HG02678 (cell line): ENCODE data around the gene TBX4.
"Not testable (repeated sequence)": the region's sequence is repeated elsewhere in the genome, so short reads cannot be mapped to it uniquely, and the experiment has no call there.

ENCODE experiments used
- ATAC-seq: cut with Tn5 transposase; IDR thresholded peaks from one replicate; pipeline ENCODE4 v1.9.1; 2021; ENCODE audit warnings: mild to moderate bottlenecking, moderate library complexity; ENCODE audit not compliant: unreplicated experiment

Gene TBX4

DNA sequence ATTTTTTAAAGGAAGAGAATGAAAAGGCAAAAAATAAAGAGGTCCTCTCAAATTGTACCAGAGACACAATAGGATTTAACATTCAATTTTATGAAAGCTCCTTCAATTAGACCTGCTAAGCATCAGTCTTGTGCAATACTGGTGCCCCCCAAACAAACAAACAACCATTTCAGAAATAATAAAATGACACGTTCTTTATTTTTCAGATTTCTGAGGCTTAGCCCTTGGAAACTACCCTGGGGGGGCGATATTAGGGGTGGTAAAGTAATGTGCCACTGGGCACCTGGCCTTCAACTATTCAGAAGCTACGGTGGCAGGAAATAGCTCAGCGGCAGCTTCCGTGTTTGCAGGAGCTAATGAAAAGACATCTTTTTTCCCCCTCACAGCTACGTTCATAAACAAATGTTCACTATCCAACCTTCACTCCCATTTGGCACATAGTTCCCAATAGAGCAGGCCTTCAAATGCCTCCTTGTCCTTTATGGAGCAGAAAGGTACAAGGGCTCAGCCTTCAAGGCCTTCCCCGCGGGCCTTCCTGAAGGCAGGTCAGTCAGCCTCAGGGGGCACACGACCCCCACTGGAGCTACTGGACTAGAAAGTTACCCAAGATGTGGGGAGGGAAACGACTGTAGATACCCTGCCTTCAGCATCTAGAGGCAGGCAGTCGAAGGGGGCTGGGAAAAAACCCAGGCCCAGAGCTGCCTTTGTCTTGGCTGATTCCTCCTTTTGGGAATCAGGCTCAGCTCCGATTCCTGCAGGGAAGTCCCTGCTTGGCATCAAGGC, 44.1 kb downstream of the TBX4 start:
- no peak for ATAC-seq

DNA sequence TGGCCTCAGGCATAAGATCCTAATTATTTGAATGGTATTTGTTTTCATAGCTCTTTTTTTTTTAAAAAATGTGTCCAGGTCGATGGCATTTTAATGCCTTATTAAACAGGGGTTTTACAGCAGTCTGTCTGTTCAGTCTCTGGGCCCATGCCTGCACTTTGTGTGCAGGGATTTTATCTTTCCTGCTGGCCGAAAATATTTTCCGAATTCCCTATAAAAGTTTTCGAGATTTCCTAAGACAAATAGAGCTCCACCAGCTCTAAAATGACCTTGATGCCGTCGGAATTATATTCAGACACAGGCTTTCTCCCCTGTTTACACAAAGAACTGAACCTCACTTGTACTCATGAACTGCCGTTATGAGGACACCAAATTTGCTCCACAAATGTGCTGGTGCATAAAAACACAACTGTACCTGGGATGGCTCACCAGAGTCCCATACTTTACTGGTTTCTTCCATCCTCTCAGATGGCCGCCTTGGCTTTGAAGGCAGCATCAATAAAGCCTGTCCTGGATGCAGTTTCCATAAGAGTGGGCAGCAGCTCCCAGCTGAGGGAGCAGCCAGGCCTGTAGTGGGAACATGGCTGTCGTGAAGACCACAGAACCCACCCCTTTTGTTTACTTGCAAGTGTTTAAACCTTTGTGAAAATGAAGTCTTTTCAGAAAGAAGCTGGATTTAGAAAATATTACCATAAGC, 44.9 kb downstream of the TBX4 start:
- ATAC-seq = no peak

DNA sequence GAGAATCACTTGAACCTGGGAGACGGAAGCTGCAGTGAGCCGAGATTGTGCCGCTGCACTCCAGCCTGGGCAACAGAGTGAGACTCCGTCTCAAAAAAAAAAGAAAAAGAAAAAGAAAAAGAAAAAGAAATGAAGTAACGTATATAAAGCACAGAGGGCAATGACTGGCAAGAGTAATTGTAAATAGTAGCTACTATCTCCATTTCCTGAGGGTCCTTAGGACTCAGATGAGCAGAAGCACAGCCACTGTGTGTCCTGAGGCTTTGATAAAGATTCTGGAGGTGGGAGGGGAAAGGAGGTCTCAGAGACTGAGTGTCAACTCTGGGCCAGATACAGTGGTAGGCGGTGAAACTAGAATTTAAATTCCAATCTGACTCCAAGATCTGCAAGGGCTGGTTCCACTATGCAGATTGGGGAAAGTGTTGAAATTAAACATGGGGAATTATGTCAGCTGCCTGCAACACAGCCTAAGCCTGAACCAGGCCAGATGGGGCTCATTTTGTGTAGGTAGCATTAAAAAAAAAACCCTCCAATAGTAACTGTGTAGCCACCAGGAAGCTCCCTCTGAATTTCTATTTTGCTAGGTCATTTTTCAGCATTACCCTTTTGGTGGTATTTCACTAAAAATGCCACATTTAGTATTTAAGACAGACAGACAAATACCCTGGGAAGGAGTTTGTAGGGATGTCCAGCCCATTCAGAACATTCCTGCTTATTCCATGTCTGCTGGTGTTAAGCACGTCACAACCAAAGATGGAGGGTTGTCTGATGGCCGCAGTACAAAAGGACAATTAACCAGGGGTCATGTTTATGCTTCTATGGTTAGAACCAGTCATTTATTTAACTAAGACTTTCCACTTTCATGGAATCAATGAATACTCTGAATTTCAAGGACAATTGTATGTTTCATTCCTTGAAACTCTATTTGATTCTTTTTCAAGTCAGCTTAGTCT, 46.1 kb downstream of the TBX4 start:
- no peak for ATAC-seq

DNA sequence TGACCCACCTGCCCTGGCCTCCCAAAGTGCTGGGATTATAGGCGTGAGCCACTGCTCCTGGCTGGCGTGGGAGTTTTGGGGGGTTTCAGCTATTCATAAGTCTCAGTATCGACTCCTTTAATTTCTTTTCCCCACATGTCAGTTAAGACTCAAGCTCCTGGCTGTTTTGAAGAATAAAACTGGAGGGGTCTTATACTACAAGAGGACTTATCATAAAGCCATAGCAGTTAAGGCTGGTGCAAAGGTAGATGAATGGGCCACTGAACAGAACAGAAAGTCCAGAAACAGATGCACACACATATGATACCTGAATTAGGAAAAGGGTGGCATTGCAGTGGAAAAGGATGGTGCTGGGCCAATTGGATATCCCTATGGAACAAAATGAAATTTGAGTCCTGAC, 47.4 kb downstream of the TBX4 start:
- ATAC-seq = no peak

DNA sequence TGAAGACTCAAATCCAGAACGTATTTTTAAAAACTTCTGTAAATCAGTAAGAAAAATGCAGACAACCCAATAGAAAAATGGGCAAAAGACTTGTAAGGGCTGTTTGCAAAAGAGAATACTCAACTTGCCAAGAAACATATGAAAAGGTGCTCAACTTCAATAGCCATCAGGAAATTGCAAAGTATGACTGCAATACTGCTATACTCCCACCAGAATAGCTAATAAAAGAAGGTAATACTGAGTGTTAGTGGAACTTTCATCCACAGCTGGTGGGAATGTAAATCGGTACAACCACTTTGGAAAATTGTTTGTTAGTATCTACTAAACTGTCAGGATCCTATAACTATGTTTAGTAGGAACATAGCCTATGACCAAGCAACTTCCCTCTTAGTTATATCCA, 48.1 kb downstream of the TBX4 start:
- ATAC-seq = no peak

DNA sequence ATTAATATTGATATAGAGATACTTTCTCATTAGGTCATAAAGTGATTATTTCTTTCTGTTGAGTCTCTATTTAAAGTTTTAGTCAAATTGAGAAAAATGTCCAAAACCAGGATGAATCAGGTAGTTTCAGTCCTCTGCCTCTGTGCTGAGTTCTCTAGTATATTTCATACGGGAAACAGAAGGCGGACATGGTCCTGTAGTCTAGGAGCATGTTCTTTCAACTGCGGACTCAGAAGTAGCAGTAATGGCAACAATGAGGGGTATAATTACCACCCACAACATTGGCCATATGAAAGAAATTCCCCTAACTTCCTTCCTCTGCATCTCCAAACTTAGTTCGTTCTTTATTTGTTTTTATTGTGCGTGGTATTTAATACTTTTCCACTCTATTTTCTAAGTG, 50.1 kb downstream of the TBX4 start:
- no peak for ATAC-seq

DNA sequence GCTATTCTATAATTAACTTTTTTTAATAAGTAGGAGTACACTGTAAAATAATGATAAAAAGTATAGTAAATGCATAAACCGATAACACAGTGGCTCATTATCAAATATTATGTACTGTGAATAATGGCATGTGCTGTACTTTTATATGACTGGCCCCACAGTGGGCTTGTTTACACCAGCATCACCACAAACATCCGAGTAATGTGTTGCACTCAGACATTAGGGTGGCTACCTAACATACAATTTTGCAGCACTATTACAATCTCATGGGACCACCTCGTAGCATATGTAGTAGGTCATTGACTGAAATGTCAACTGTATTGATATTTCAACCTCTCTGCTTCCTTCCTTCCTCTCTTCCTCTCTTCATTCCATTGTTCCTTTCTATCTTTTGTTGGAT, 51.7 kb downstream of the TBX4 start:
- no peak for ATAC-seq

DNA sequence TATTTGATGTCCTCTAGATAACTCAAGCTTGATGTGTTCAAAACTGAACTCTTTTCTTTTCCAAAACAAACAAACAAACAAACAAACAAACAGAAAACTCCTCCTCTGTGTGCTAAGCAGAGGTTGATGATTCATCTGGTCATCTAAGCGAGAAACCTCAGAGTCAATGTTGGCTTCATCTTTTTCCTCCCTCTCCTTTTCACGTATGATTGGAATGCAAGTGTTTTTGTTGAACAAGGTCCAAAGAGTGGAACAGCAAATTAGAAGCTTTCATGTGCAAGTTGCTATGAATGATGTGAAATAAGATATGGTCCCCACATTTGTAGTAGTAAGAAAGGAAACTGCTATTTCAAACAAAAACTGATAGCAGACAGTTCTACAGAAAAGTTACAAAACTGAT, 52.5 kb downstream of the TBX4 start:
- no peak for ATAC-seq

DNA sequence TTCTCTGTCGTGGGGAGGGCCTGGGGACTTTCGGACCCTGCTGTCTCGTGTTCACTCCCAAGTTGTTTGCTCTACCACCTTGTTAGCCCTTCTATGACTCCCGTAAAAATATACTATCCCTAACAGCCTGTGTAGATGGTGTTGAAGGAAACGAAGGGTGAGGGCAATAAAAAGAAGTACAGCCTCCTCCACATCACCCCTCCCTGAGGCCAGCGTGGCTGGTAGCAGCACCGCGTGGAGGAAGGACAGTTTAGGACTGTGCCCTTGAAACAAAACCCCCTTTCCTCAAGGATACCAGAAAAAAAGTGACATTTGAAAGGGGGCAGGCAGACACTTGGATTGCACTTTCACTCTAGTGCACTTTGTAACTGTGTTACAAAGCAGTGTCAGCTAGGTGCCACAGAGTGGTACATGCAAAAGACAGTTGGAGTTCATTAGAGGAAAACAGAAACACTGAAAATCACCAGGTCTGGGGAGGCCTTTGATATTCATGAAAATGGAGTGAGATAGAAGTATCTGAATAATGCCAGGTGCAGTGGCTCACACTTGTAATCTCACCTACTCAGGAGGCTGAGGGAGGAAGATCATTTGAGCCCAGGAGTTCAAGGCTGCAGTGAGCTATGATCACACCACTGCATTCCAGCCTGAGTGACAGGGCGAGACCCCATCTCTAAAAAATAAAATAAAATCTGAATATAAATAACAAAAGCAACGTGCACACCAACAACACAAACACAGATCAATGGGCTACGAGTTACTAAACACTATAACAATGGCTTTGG, 53.8 kb downstream of the TBX4 start:
- no peak for ATAC-seq

DNA sequence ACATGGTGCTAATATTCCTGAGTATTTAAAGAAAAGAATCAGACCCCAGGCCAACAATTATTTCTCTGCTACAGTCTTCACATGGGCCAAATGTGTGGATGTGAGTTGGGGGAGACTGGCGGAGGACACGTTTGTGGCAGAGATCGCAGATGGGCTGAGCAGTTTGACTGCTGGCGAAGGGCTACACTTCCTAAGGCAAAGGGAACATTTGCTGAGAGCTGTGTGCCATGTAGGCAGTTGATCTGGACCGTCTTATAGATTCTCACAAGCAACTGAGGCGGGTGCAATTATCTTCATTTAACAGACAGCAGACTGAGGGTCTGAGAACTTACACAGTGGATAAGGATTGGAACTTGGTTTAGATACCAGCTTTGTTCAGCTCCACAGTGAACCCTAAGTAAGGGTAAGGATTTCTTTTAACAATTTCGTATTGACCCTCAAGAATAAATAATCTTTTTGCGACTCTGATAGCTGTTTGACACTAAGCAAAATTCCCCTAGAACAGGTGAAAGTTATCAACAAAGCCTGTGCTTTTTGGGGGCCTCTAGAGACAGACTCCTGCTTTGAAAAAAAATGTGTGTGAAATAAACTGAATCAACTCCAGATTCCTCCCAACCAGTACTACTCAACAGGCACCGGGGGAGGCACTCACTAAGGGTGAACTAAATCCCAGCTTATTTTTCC, 55.3 kb downstream of the TBX4 start:
- ATAC-seq = no peak

DNA sequence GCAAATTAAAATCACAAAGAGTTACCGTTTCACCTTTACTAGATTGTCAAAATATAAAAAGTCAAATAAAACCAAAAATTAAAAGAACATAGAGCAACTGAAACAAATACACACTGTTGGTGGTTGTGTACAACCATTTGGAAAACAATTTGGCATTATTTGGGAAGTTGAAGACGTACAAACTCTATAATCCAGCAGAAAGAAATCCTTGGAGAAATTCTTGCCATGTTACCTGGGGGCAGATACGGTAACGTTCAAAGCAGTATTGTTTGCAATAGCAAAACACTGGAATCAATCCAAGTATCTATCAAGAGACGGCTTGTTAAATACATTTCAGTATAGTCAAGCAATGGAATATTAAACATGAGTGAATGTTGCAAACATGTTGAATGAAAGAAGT, 56.7 kb downstream of the TBX4 start:
- no peak for ATAC-seq

DNA sequence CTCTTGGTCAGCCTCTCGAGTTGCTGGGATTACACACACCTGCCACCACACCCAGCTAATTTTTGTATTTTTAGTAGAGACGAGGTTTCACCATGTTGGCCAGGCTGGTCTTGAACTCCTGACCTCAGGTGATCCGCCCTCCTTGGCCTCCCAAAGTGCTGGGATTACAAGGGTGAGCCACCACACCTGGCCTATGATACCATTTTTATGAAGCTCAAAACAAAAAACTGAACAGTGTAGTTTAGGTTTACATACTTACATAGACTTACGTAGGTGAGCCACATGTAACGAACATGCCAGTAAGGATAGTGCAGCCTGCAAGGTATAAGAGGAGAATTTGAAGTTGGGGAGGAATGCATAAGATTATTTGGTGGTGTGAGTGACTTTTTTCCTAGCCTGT, 57.2 kb downstream of the TBX4 start:
- ATAC-seq = not testable (repeated sequence)

DNA sequence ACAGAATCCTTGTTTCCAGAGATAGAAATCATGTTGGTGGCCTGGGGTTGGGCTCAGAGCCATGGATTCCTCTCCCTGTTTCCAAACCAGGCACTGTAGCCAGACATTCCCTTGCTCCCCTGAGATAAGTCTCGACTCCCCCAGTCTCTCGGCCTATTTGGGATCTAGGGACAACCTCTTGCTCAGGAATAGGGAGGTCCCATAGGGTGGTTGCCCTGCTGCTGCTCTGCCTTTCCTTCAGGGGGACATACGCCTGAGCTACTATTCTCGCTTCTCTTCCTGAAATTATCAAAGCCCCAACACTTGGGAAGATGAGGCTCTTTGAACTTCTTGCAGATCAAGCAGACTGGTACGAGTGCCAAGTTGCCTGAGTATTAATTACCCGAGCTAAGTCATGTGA, 58.0 kb downstream of the TBX4 start:
- ATAC-seq = no peak

DNA sequence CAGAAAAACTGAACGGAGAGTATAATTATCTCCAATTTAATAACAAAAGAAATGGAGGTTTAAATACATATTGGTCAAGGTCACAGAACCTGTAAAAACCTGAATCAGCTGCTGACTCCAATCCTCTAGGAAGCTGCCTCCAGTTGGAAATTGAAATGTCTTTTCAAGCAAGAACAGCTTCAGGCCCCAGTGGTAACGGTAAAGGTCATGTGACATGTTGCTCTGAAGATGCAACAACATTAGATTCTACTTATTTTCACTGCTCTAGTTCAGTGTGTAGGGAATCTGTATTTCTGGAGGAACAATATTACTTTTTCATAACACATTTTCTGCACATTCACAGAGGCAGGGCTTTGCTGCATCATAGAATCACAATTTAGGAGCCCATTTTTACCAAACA, 58.8 kb downstream of the TBX4 start:
- no peak for ATAC-seq

DNA sequence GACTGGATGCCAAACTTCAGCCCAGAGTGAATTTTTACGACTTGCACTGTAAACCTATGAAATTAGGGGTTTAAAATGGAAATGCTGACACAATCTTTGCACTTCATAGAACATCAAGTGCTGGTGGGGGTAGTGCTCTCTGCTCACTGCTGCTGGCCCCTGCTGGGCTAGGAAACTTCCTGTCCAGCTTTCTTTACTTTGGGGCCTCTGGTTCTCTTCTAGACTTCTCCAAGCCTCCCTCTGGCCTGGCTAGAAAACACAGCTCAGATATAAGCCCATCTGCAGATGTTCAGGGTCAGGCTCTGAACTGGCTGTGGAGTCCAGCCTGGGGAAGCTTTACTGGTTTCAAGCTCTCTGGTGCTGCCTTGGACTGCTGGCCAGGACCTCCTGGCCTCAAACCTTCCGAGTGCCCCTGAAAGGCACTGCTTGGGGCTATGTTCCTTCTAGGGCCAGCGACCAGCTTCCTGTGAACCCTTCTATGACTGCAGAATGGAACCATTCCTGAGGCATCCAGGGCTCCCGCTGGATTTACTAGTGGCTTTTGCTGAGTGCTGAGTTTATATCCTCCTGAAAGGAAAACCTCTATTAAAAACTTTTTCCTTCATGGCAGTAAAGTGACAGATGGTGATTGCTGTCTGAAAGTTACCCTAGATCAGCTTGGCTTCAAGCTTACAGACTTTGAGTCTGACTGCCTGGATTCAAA, 59.4 kb downstream of the TBX4 start:
- no peak for ATAC-seq

DNA sequence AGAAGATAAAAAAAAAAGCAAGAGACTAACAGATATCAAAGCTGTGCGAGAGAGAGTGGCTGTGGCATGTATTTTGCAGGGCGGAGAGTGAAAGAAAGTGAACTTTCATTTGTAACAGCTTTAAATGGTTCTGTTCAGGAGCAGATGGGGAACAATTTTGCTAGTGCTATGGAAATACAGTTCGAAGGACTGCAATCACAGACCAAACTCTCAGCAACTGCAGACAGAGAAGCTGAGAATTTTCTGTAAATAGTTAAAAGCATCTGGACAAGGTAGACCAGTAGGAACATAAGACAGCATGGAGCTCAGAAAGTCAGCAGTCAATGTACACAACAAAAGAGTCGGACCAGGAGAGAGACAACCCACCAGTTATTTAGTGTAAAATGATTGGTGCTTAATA, 62.3 kb downstream of the TBX4 start:
- ATAC-seq = no peak

DNA sequence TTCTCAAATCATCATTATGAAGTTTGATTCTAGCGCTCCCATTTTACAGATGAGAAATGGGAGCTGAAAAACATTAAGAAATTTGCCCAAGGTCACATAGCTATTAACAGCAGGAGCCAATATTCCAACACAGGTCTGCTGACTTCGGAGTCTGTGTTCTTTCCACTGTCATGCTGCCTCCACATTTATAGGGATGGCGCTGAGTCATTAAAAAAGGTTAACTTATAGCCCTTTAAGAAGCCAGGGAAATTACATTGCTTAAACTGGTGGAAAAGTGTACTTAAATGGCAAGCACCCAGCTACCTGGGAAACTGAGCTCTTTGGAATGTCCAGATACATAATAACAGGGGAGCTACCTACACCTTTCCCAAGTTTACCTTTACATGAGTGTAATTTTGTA, 65.0 kb downstream of the TBX4 start:
- ATAC-seq = no peak

DNA sequence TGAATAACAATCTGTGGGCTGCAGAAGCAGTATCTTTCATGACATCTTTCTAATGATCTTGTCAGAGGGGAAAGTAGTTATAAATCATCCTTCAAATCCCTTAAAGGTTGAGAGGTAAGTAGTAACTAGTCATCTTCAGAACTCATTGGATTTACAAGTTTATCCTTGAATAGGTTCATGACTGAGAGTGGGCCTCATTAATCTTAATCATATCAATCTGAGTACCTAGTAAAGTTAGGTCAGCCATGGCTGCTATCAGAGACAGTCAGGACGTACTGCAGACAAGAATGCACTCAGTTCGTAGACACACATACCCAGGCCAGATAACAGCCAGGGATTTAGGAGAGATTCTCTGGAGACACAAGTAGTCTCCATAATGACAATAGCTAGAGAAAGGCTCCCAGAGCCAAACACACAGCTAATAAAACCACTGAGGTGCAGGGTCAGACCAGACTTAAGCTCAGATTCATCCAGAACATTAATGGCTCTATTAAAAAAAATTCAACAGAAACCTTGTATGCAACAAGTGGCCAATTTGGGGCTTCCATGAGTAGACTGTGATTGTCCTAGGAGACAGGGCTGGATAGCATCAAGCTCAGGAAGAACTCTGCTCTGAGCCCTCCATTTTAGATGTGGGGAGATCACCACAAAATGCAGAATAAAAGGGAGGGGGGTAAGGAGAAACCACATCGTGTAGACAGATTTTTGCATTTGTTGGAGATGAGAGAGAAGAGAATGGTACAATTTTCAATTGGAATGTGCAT, 65.8 kb downstream of the TBX4 start:
- ATAC-seq = no peak

DNA sequence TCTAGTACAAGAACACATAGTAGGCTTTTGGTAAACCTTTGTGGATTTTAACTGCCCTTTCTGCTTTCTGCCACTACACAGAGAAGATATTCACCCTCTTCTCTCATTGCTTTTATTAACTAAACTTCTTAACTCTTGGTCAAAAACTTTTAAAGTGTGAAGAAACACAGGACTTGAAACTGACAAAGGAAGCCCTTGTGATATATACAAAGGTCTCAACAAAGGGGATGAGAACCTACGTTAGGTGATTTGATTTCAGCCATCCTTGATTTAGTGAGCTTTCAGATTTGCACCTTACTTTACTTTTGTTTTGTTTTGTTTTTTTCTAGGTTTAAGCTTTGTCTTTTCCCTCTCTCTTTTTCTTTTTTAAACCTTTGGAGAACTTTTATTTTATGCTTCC, 66.9 kb downstream of the TBX4 start:
- no peak for ATAC-seq
